ENCODE data around the gene ARHGAP4. TPM values are rescaled to one million over a fixed set of nuclear protein-coding genes. Genes with fewer than 3 reads are reported as not detected.

ARHGAP4 gene
- total and polyA plus RNA-seq, 10 donors, result 176 to 713 (median 269) TPM

GRCh38 chrX:153945956-153946943, 20.2 kb upstream of the ARHGAP4 start:
- TF ChIP-seq POLR2AphosphoS5 (IDR thresholded peaks at IDR 0.05), result peak in 1 of 3 donors; percentile 31
- no peak for TF ChIP-seq POLR2A (IDR thresholded peaks at IDR 0.05)
- intact Hi-C loops (cut with DNase I; ENCODE audit: low total_unique reads), result no loop called here
- Histone ChIP-seq H3K27ac (peak overlapping the region in 6 of 8 donors; percentile 51 to 79 (median 74)), H3K36me3 (peaks cover 0 to 44% (median 20%) of the 10 kb centered on the region in 6 donors), H3K4me1 (peaks cover 4 to 75% (median 54%) of the 10 kb centered on the region in 6 donors), H3K4me3 (no peak overlapping the region), H3K27me3 (replicated peaks in 1 of 7) (no peaks in the 10 kb centered on the region), H3K9me3 (no peaks in the 10 kb centered on the region)
- 84 to 93% (median 91%) methylated on average over 3 to 24 of the region's 24 CpGs for WGBS, 5 donors
- DNase-seq, result no peak

- H3K27ac ChIP-seq, result peak overlapping the region; percentile 14 to 89 (median 78)
- TF ChIP-seq CTCF (IDR thresholded peaks at IDR 0.05 in 8 of 11, conservative IDR thresholded peaks at IDR 0.05 in 3 of 11) (no peak), POLR2AphosphoS5 (IDR thresholded peaks at IDR 0.05) (no peak), POLR2A (IDR thresholded peaks at IDR 0.05) (no peak)
- intact Hi-C loops (cut with DNase I; ENCODE audit: low total_unique reads), result no loop called here
Measured at GRCh38 chrX:153944800-153945150, 18.7 kb upstream of the ARHGAP4 start.

GRCh38 chrX:153944140-153944799, 18.2 kb upstream of the ARHGAP4 start, which contains the start of gene RENBP:
RENBP (minus strand) TSS chrX:153944643; CDS start chrX:153944610, 33 bp downstream.
- intact Hi-C loops (cut with DNase I; ENCODE audit: low total_unique reads), result no loop called here
- 2 to 37% (median 16%) methylated on average over 7 to 31 of the region's 31 CpGs for WGBS, 5 donors
- Histone ChIP-seq H3K36me3 (peaks cover 0 to 39% (median under 1%) of the 10 kb centered on the region in 6 donors), H3K4me1 (peaks cover 4 to 82% (median 53%) of the 10 kb centered on the region in 6 donors), H3K4me3 (peak within 1 kb of the TSS; percentile 20 to 74 (median 48)), H3K27ac (peak within 1 kb of the TSS; percentile 14 to 89 (median 78)), H3K27me3 (replicated peaks in 1 of 7) (no peaks in the 10 kb centered on the region), H3K9me3 (no peaks in the 10 kb centered on the region)
- peak; percentile 92 for DNase-seq
- TF ChIP-seq POLR2AphosphoS5 (IDR thresholded peaks at IDR 0.05), result peak in 2 of 3 donors; percentile 62 to 68
- no peak for TF ChIP-seq POLR2A (IDR thresholded peaks at IDR 0.05)

More at GRCh38 chrX:153944800-153945150, 18.7 kb upstream of the ARHGAP4 start:
- WGBS, 5 donors, result 24 to 57% (median 48%) methylated on average over 1 to 6 of the region's 6 CpGs
- no peaks in the 10 kb centered on the region for H3K9me3 ChIP-seq
- H3K4me1 ChIP-seq, result peaks cover 4 to 82% (median 56%) of the 10 kb centered on the region in 6 donors
- DNase-seq, result no peak
- H3K27me3 ChIP-seq (replicated peaks in 1 of 7), result no peaks in the 10 kb centered on the region
- peak overlapping the region in 6 of 8 donors; percentile 31 to 74 (median 53) for H3K4me3 ChIP-seq
- peaks cover 0 to 39% (median 6%) of the 10 kb centered on the region in 6 donors for H3K36me3 ChIP-seq

GRCh38 chrX:153941336-153942252, 15.5 kb upstream of the ARHGAP4 start:
- H3K27ac ChIP-seq, result peak overlapping the region; percentile 13 to 89 (median 72)
- no peak for DNase-seq
- TF ChIP-seq POLR2A (IDR thresholded peaks at IDR 0.05) (no peak), POLR2AphosphoS5 (IDR thresholded peaks at IDR 0.05) (peak in 2 of 3 donors; percentile 68 to 70)
- 16 to 22% (median 20%) methylated on average over 11 to 23 of the region's 23 CpGs for WGBS, 5 donors
- intact Hi-C loops (cut with DNase I; ENCODE audit: low total_unique reads), result no loop called here
- peak overlapping the region in 4 of 8 donors; percentile 21 to 74 (median 58) for H3K4me3 ChIP-seq
- peaks cover 0 to 43% (median 0%) of the 10 kb centered on the region in 6 donors for H3K36me3 ChIP-seq
- H3K9me3 ChIP-seq, result no peaks in the 10 kb centered on the region
- no peaks in the 10 kb centered on the region for H3K27me3 ChIP-seq (replicated peaks in 1 of 7)
- H3K4me1 ChIP-seq, result peaks cover 4 to 56% (median 30%) of the 10 kb centered on the region in 6 donors
